NCI-H510A (cell line): ENCODE results near the gene DBR1.

ENCODE experiments used
- DNase-seq: peaks from one replicate; lab custom pipeline; 2025; lab: John Stamatoyannopoulos, UW

DBR1 gene

GRCh38 chr3:138119423-138119766 lies 55.3 kb downstream of the DBR1 start:
- no peak for DNase-seq

GRCh38 chr3:138118612-138119422 lies 55.9 kb downstream of the DBR1 start:
- peak; percentile 24 for DNase-seq

- DNase-seq = peak; percentile 35
Observed at GRCh38 chr3:138114988-138115971, 59.4 kb downstream of the DBR1 start, which contains the start of gene DZIP1L. DZIP1L (minus strand) TSS chr3:138115608; CDS start chr3:138103971, 11,637 bp downstream.

GRCh38 chr3:138114431-138114918 lies 60.2 kb downstream of the DBR1 start:
- DNase-seq = no peak

- DNase-seq = no peak
Observed at GRCh38 chr3:138113326-138113725, 61.4 kb downstream of the DBR1 start.

GRCh38 chr3:138112362-138112761 lies 62.4 kb downstream of the DBR1 start:
- no peak for DNase-seq
